ENCODE measurements around the gene HTT.
A peak's percentile ranks its signal among the peaks of the same experiment; 100 is the strongest.
"Not testable (repeated sequence)": the region's sequence is repeated elsewhere in the genome, so short reads cannot be mapped to it uniquely, and the experiment has no call there.

HTT gene

DNA sequence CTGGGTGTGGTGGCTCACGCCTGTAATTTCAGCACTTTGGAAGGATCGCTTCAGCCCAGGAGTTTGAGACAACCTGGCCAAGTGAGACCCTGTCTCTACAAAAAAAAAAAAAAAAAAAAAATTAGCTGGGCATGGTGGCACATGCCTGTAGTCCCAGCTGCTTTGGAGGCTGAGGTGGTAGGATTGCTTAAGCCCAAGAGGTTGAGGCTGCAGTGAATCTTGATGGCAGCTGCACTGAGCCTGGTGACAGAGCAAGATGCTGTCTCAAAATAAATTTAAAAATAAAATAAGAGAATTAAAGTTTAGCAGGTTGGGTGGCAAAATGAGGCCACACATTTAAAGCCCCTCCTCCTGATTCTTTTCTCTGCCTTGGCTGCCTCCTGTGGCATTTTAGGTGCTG lies 47.1 kb downstream of the HTT start:
- DNase-seq (ENCODE audit: low spot score), result no peak

DNA sequence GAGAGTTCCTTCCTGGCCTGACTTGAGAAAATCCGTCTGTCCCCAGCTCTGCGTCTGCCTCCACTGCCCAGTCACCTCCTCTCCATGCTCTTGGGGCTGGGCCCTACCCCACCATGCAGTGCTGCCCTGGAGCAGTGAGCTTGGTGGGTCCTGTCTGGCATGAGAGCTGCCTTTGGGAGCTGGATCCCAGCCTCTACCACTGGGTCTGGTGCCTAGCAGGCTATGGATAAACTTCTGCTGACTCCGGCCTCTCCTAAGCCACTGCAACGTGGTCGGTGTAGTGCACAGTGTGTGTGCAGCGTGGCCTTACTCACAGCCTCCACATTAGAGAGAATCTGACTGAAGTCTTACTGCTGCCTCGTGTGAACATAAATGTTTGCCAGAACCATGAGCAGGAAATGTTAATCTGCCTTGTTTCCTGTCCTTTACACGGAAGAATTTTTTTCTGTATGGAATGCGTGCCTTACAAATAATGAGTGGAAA lies 47.6 kb downstream of the HTT start:
- DNase-seq (ENCODE audit: low spot score), result peak; percentile 56

- no peak for DNase-seq (ENCODE audit: low spot score)
Measured at GRCh38 chr4:3123181-3123671, 48.7 kb downstream of the HTT start.

- DNase-seq (ENCODE audit: low spot score), result no peak
Measured at GRCh38 chr4:3124070-3124767, 49.7 kb downstream of the HTT start.

GRCh38 chr4:3127112-3127511 lies 52.6 kb downstream of the HTT start:
- DNase-seq (ENCODE audit: low spot score), result no peak

- no peak for DNase-seq (ENCODE audit: low spot score)
Measured at GRCh38 chr4:3128058-3128457, 53.6 kb downstream of the HTT start.

DNA sequence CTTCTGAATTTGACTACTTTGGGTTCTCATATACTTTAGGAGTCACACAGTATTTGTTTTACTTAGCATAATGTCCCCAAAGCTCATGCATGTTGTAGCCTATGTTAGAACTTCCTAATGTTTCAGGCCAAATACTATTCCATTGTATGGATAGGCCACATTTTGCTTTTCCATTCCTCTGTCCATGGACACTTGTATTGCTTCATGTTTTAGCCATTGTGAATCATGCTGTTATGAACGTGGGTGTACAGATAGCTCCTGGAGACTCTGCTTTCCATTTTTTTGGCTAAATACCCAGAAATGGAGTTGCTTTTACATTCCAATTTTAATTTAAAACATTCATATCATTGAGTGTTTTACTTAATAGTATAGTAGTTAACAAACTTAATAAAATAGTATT lies 54.5 kb downstream of the HTT start:
- peak; percentile 44 for DNase-seq (ENCODE audit: low spot score)

GRCh38 chr4:3130201-3130600 lies 55.7 kb downstream of the HTT start:
- DNase-seq (ENCODE audit: low spot score), result no peak

DNA sequence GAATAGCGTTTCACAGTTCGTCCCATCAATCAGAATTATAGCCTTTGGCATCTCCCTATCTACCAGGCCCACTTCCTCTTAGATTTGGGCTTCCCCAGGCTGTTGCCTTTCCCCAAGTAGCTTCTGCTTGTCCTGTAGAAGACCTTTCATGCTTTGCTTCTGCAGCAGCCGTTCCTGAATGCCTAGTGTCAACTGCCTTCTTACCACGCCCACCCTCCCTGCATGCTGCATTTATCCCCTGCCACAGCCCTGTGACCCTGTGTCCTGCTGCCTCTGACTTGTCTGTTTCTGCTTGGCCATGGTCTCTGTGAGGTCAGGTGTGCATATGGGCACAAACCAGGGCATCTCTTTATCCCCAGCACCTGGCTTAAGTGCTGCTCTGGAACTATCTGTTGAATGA lies 56.3 kb downstream of the HTT start:
- no peak for DNase-seq (ENCODE audit: low spot score)

- DNase-seq (ENCODE audit: low spot score), result no peak
Measured at GRCh38 chr4:3134201-3134600, 59.7 kb downstream of the HTT start.

- DNase-seq (ENCODE audit: low spot score), result no peak
Measured at GRCh38 chr4:3135155-3136011, 60.9 kb downstream of the HTT start.

DNA sequence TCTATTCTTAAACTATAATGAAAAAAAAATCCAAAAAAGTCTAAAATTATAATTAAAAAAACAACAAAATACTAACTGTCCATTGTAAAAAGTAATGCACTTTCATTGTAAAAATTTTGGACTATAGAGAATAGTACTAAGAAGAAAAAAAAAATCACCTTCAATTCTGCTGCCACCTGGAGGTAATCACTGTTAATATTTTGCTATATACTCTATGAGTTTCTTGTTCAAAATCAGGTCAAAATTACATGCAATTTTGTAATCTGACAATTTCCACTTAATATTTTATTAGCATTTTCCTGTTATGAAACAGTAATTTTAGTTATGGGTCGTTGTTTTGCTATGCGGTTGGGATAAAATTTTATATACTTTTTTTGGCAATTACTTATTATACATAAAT lies 62.0 kb downstream of the HTT start:
- no peak for DNase-seq (ENCODE audit: low spot score)

DNA sequence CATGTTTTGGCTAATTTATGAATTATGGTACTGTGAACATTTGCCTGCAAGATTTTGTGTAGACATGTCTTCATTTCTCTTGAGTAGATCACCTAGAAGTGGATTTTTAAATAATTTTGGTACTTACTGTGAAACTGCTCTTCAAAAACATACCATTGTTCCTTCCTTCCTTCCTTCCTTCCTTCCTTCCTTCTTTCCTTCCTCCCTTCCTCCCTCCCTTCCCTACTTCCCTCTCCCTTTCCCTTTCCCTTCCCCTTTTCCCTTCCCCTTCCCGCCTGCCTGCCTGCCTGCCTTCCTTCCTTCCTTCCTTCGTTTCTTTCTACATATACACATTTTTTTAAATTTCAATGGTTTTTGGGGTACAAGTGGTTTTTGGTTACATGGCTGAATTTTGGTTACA lies 63.4 kb downstream of the HTT start:
- no peak for DNase-seq (ENCODE audit: low spot score)

DNA sequence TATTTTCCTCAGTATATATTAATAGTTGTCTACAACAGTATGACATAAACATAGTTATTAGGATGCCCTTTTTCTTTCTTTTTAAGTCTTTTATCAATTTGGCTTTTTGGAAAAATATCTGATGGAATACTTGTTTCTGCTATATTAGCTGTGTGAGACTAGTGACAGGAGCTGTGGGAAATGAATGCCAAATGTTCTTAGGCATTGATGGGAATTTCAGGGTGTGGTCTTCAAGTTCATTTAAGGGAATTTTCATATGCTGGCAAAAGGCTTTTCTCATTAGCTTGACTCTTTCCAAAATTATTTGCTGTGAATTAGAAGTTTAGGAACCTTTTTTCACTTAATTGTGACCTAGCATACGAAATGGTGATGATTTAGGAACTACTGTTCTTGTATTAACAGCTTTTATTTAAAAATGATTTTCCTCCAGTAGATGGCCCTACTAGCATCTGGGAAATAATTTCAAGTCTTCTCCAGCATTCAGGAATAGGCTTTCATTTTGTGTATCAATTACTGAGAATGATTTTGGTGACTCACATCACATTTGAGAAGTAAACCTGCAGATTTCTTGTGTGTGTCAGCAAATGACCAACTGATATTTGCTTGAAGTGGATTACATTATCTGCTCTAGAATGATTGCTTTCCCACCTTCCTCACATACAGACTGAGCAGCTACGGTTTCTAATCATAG lies 70.9 kb downstream of the HTT start:
- DNase-seq (ENCODE audit: low spot score), result peak; percentile 36

GRCh38 chr4:3148926-3149325 lies 74.4 kb downstream of the HTT start:
- DNase-seq (ENCODE audit: low spot score), result no peak

DNA sequence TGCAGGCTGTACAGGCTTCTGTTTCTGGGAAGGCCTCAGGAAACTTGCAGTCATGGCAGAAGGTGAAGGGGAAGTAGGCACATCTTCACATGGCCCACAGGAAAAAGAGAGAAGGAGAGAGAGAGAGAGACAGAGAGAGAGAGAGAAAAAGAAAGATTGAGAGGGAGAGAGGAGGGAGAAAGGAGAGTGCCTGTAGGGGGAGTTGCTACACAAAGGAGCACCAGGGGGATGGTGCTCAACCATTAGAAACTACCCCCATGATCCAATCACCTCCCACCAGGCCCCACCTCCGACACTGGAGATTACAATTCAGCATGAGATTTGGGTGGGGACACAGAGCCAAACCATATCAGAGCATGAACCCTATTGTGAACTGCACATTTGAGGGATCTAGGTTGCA lies 76.8 kb downstream of the HTT start:
- DNase-seq (ENCODE audit: low spot score), result not testable (repeated sequence)

DNA sequence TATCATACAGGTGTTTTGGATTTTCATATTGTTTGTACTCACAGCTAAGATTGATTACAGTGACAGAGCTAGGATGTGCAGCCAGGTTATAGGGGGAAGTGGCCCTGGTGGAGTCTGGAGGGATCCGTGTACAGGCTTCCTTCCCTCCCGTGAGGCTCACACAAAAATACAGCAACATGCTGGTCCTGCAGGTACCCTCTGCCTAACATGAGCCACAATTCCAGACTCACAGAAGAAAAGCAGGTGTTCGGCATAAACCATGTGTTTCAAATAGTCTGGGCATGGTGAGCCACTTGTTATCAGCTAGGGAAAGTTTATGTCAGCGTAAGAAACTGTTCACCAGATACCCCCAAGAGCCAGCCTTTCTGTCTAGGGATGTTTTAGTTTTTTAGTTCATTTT lies 82.9 kb downstream of the HTT start:
- no peak for DNase-seq (ENCODE audit: low spot score)

DNA sequence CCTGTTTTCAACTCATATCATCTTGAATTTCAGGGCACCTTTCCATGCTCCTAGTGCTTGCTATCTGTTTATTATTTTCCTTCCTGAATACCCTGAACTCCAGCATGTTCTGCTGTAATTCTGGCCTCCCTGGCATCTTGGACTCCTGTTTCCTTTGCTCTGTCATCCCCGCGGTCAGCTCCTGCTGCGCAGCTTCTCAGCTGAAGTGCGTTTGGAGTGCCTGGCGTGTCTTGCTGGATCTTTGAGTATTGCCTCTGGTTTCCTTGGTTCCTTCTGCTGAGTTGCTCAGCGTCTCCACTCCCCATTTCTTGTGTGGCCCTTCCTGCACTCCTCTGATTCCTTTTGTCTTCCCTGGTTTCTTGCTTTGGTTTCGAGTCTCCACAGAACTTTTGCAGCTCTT lies 84.4 kb downstream of the HTT start:
- no peak for DNase-seq (ENCODE audit: low spot score)

GRCh38 chr4:3160438-3160837 lies 86.0 kb downstream of the HTT start:
- DNase-seq (ENCODE audit: low spot score), result no peak

DNA sequence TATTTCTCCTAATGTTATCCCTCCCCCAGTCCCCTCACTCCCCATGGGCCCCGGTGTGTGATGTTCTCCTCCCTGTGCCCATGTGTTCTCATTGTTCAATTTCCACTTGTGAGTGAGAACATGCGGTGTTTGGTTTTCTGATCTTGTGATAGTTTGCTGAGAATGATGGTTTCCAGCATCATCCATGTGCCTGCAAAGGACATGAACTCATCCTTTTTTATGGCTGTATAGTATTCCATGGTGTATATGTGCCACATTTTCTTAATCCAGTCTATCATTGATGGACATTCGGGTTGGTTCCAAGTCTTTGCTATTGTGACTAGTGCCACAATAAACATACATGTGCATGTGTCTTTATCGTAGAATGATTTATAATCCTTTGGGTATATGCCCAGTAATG lies 86.6 kb downstream of the HTT start:
- not testable (repeated sequence) for DNase-seq (ENCODE audit: low spot score)

DNA sequence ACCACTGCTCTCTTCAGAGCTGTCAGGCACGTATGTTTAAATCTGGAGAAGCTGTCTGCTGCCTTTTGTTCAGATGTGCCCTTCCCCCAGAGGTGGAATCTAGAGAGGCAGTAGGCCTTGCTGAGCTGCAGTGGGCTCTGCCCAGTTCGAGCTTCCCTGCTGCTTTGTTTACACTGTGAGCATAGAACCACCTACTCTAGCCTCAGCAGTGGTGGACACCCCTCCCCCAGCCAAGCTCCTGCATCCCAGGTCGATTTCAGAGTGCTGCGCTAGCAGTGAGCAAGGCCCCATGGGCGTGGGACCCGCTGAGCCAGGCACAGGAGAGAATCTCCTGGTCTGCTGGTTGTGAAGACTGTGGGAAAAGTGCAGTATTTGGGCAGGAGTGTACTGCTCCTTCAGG lies 92.0 kb downstream of the HTT start:
- not testable (repeated sequence) for DNase-seq (ENCODE audit: low spot score)

DNA sequence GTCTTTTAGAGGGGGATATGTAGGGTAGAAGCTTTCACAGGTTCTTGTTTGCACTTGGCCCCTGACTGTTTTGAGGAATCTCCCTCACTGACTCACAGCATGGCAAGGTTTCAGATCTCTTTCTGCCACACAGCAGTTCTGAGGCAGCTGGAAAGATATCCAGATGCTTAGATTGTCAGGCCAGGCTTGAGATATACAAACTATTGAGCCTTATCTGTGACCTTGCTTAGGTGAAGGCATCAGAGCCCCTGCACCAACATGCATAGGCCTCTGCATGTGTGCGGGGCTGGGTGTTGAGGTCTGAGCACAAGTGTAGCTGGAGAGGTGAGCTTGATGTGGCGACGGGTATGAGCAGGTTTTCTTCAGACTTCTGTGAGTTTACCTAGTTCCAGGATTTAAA lies 93.5 kb downstream of the HTT start:
- DNase-seq (ENCODE audit: low spot score), result peak; percentile 71
